NCI-H2081 treated with DMSO at 0.1 percent for 48 hours (cell line): ENCODE results near the gene ACAP2.
"Not testable (repeated sequence)": the region's sequence is repeated elsewhere in the genome, so short reads cannot be mapped to it uniquely, and the experiment has no call there.

Experiments used
- DNase-seq: peaks from one replicate; lab custom pipeline; 2025; lab: John Stamatoyannopoulos, UW

ACAP2 gene

DNA sequence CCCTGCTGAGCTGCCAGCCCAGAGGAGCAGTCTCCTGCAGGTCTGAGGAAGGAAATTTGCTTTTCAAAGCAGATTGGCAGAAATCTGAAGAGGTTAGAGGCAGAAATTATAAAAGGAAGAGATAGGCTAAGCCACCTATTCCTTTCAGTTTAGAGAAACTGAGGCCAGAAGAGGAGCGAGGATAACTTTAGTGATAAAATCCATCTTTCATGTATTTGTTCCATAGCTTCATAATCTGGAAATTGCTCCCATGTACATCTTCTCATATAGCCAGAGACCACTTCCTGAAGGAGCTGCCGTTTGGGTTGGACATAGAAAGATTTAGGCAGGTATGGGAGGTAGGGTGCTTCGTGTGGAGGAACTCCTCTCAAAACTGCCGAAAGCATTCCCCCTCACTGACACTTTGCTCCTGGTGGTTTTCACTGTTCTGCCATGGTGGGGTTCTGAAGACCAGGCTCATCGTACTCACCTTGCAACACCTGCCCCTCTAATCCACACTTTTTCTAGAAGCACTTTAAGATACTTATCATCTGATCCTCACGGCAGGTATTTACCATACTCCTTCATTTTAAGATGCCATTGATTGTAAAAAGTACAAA is 670 bp upstream of the ACAP2 start:
- DNase-seq: no peak

DNA sequence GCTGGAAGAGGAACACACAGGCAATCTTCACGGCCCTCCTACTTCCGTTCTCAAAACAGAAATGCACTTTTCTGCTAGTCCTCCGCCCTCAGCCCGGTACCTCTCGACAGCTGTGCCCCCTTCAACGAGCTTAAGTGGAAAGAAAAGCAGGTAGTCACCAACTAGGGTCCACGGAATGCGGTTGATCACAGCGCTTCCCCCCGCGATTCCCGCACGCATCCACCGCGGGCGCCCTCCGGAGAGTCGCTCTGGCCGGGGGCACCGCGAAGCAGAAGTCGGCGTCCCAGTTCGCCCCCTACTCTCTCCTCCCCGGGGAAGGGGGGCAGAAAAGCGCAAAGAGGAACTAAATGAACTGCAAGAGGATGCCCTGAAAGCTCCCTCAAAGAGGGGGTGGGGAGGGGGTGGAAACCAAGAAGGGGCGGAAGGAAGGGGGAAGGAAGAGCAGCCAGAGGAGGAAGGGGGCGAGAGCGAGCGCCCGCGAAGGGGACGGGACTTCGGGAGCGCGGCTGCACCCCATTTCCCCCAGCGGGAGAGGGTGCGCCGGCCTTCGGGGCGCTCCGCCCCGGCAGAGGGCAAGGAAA is 738 bp downstream of the ACAP2 start:
- DNase-seq: no peak

DNA sequence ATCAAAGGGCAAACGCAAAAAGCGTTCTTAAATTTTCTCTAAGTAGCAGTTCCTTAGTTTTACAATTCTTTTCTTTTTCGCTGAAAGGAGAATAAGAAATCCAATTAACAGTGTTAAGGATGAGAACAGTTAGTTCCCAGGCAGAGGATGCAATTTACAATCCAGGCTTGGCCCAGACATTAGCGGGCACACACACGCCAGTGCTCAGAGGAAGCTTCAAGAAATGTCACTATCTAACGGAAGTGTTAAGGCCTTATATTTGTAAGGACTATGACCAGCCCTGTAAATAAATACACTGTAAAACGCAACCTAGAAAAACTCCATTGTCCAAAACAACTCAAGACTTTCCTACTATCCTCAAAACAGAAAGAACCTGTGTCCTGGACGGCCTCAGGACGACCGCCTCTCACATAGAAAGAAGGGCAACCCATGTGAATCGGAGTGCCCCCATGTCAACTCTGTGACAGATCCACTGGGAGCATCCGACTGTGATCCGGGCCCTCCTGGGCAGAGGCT is 1.3 kb downstream of the ACAP2 start:
- no peak for DNase-seq

DNA sequence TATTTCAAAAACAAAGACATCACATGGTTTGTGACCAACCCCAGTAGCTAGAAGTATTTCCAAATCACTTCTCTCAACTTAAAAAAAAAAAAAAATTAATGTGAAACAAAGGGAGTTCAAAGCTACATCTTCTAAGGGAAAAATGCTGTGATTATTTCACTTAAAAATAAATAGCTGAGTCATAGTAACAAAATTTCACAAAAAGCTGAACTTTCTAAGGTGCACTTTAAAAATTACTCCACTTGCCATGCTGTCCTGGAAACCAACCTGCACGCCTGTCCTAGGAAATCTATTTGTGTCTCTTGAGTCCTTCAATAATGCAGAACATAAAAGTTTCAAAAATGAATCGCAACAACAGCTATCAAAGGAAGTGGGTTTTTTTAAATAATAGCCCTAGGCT is 1.8 kb downstream of the ACAP2 start:
- DNase-seq: no peak

DNA sequence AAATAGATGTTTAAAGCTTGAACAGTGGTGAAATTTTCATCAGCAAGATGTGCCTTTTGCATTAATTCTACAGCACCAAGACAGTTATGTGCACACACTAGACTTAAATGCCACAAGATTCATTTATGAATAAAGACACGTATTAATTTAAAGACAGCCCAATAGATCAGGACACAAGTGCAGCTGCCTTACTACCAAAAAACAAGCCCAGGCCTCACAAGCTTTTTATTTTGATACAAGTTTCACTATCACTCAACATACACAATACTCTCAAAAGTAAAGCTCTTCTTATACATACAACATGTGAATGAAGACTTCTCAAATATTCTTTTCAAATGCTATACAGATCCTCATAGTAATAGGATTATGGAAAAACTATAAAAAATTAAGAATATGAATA is 2.4 kb downstream of the ACAP2 start:
- no peak for DNase-seq

DNA sequence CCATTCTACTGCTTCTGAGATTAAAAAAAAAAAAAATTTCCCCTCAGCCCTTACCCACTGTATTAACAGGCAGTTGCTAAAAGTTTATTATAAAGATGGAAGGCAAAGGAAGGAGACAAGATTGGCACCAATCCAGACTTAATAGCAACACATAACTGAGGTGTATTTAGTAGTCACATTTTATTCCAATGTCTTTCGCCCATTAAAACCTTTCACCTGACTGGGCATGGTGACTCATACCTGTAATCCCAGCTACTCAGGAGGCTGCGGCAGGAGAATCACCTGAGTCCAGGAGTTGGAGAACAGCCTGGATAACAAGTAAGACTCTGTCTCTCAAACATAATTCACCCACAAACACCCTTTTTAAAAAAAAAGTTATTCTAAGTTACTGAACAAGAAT is 4.4 kb downstream of the ACAP2 start:
- DNase-seq: no peak

DNA sequence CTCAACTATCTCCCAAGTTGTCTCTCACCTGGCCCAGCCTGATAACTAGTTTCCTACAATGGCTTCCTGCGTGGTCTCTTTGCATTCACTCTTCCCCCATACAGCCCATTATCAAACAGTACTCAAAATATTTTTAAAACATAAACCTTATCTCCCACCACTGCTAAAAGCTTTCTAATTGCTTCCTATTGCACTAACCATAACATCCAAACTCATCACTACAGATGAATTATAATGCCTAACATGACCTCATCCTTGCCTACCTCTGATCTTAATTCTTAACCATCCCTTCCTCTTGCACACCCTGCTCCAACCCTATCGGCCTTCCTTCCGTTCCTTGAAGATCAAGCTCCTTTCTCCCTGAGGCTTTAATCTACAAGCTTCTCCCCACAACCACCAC is 17.0 kb downstream of the ACAP2 start:
- DNase-seq: no peak

DNA sequence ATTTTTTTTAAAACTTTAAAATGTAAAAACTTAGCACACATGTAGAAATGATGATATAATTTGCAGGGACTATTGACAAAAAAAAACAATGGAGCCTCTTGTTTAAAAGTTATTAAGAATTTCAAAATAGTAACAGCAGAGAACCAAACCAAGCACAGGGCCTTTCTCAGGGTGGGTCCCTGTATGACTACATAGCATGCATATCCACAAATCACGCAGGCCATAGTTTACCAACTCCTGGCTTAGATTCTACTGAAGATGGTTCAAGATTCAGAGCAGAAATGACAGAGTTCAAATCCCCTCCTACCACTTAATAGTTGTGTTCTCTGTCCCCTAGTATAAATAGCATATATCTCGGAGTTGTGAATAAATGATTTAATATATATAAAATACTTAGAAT is 19.0 kb downstream of the ACAP2 start:
- no peak for DNase-seq

DNA sequence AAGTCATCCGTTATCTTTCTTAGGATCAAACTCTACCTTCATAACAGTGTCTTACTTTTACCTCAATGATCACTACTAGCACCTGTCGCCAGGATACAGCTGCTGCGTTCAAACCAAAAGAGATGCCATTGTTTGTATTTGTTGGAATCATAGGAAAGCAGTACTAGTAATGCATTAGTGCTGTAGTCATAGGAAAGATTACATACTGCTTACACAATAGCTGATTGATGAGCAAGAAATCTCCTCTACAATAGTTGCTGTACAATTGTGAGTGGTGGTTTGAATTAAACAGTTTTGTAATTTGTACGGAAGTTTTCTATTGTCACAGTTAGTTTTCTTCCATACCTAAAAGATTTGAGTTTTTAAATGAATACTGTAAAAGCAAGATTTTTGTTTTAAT is 21.4 kb downstream of the ACAP2 start:
- no peak for DNase-seq

DNA sequence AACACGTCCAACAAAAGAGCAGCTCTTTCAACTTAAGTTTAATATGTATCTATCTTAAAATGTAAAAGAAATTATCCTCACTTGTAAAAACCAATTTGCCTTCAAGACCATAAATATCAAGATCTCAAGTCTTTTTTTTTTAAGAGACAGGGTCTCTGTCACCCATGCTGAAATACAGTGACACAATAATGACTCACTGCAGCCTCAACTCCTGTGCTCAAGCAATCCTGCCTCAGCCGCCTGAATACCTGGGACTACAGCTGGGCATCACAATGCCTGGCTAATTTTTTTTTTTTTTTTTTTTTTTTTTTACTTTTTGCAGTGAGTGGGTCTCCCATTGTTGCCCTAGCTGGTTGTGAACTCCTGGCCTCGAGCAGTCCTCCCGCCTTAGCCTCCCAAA is 26.0 kb downstream of the ACAP2 start:
- DNase-seq: no peak

DNA sequence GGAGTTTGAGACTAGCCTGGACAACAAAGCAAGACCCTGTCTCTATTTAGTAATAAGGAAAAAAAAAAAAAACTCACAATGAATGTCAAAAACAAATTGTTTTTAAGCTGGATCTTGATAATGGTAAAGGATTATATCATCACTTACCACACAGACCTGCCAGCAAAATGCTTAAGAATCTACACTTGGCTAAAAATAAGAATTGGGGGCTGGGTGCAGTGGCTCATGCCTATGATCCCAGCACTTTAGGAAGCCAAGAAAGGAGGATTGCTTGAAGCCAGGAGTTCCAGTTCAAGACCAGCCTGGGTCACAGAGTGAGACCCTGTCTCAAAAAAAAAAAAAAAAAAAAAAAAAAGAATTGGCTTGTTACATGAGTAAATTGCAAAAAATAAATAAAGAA is 31.0 kb downstream of the ACAP2 start:
- no peak for DNase-seq

DNA sequence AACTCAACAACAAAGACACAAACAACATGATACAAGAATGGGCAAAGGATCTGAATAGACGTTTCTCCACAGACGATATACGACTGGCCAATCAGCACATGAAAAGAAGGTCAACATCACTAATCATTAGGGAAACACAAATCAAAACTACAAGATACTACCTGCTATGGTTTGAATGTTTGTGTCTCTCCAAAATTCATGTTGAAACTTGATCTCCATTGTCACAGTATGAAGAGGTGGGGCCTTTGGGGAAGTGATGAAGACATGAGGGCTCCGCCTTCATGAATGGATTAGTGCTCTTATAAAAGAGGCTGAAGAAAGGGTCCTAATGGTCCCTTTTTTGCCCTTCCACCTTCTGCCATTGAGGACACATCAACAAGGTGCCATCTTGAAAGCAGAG is 32.3 kb downstream of the ACAP2 start:
- no peak for DNase-seq

DNA sequence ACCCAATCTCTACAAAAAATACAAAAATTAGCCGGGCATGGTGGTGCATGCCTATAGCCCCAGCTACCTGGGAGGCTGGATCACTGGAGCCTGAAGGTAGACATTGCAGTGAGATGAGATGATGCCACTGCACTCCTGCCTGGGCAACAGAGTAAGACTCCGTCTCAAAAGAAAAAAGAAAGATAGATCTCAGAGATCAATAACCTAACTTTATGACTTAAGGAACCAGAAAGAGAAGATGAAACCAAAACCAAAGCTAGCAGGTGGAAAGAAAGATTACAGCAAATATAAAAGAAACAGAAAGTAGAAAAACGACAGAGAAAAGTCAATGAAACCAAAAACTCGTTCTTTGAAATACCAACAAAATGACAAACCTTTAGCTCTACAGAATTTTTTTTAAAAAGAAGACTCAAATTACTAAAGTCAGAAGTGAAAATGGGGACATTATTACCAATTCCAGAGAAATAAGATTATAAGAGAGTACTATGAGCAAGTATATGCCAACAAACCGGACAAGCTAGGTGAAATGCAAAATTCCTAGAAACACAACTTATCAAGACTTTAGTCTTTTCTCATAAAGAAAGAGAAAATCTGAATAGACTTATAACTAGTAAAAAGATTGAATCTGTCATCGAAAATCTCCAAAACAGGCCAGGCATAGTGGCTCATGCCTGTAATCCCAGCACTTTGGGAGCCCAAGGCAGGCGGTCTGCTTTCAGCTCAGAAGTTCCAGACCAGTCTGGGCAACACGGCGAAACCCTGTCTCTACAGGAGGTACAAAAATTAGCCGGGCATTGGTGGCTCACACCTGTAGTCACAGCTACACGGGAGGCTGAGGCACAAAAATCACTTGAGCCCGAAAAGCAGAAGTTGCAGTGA is 35.0 kb downstream of the ACAP2 start:
- DNase-seq: no peak

DNA sequence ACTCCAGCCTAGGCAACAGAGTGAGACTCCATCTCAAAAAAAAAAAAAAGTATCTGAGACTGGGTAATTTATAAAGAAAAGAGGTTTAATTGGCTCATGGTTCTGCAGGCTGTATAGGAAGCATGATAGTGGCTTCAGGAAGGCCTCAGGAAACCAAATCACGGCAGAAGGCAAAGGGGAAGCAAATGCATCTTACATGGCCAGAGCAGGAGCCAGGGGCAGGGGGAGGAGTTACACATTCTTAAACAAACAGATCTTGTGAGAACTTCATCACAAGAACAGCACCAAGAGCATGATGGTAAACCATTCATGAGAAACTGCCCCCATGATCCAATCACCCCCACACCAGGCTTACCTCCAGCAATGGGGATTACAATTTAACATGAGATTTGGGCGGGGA is 37.2 kb downstream of the ACAP2 start:
- DNase-seq: no peak

DNA sequence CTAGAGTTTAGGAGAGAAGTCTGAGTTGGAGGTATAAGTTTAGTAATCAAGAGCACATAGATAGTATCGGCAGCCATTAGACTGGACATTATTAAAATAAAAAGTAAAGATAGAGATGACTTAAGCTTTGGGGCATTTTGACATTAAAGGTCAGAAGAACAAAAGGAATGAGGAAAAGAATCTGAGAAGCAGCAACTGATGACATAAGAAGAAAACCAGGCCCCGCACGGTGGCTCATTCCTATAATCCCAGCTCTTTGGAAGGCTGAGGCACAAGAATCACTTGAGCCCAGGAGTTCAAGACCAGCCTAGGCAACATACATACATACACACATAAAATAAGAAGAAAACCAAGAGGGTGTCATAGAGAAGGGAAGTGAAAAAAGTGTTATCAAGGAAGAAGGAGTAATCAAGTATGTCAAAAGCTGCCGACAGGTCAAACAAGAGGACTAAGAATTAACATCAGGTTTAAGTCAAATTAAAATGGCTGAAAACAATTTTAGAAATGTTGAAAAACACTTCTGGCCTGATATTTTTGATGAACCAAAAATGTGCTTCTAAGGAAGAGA is 38.9 kb downstream of the ACAP2 start:
- DNase-seq: no peak

DNA sequence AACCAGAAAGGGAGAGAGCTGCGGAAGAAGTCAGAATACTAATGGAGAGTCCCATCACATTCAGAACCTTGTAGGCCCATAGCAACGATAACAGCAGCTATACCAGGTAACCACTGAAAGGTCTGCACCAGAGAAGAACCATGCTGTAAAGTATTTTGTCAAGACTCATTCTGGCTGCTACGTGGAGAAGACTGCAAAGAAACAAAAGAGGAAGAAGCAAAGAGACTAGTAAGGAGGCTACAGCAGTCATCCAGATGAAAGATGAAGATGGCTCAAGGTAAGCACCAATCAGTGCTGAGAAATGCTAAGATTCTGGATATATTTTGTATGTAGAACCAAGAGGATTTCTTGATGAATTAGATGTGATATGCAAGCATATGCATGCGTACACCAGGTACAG is 39.6 kb downstream of the ACAP2 start:
- no peak for DNase-seq

DNA sequence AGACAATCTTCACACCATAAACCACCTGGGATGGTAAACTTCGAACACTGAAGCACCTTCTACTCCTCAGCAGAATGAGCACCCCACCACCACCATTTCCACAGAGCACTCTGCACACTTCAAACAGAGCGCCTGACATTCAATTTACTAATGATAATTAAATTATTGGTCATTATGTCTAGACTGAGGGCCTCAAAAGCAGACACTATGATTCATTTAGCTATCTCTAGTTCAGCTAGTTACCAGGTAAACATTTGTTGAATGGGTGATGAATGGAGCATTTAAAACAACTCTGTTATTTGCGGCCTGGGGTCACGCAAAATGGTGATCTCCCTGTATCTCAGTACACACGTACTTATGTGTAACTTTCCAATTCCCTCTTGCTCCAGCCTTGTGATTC is 40.9 kb downstream of the ACAP2 start:
- peak; percentile 26 for DNase-seq

DNA sequence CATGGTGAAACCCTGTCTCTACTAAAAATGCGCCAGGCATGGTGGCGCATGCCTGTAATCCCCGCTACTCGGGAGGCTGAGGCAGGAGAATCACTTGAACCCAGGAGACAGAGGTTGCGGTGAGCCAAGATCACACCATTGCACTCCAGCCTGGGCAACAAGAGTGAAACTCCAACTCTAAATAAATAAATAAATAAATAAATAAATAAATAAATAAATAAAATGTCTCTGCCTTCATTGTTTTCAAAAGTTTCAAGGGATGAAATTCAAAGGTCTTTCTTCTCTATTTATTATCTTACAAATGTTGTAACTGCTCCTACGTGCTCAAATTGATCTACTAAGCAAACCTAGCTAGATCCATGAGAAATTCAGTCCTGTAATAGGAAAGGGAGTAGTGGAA is 44.4 kb downstream of the ACAP2 start:
- not testable (repeated sequence) for DNase-seq

DNA sequence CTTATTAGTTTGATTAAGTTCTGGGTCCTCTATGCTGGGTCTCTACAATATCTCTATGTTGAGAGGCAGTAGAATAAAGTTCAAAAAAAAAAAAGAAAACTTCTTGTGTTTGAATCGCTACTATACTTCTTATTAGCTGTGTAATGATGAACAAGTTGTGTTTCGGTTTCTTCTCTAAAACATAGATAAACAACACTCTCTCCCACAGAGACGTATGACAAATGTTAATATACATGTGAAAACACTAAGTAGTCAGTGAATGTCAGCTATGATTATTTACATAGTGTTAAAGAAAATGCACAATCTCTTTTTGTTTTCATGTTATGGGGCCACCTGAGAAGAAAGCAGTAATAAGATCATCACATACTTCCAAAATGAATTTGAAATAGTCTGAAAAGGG is 45.3 kb downstream of the ACAP2 start:
- no peak for DNase-seq

DNA sequence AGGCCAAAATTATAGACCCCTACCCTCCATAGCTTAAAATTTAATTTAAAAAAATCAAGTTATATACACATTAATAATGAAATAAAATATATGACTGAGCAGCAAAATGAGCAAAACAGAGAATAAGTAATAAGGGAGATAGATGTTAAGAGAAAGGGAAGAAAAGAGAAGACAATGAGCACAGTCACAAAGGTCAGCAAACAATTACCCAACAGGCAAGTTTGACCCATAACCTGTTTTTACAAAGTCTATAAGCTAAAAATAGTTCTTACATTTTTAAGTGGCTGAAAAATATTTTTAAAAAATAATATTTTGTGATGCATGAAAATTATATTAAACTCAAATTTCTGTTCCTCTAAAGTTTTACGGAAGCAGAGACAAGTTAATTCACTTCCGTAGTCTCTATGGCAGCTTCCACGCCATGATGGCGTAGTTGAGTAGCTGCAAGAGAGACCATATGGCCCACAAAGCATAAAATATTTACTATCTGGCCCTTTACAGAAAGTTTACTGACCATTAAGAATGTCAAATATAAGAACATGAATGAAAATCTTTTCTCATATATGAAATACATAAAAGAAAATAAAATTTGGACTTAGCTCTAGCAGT is 47.5 kb downstream of the ACAP2 start:
- DNase-seq: no peak

DNA sequence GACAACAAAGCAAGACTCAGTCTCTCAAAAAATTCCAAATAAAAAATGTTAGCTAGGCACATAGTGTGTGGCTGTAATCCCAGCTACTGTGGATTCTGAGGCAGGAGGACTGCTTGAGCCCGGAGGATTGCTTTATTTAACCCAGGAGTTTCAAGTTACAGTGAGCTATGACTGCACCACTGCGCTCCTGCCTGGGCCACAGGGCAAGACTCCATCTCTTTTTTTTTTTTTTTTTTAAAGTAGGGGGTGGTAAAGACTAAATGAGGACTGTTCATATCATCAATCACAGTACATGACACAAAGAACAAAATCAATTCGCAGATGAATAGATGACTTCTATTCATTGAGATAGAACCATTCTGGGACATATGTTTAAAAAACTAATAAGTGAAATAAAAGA is 48.1 kb downstream of the ACAP2 start:
- no peak for DNase-seq

DNA sequence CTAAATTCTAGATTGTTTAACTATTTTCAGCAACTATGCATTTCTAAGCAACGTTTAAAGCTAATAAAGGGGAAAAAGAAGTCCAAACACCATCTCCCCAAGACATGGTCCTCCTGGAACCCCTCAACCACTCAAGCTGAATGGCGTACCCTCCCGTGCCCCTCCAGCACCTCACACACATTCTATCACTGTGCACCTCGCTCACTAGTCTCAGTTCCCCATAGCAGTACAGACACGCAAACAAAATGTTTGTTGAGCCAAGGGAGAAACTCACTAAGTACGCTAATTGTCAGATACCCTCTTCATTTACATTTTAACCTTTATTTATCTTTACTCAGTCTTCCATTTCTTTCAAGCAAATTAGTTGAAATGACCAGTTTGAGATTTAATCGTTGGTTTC is 48.8 kb downstream of the ACAP2 start:
- DNase-seq: no peak

DNA sequence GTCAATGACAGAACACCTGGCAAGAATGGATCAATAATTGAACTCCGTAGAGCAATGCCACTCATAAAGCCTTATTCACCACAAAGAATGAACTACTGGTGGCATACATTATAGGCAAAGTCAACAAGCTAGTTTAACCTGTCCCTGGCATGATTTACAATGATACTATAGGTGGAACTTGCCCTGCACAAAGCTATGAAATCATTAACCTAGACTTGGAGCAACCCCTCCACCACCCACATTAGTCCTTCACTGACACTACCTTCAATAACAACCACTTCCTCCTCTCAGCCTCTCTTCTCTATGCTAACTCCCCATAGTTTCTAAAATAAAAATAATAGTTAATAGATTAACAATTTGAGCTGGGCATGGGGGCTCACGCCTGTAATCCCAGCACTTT is 54.4 kb downstream of the ACAP2 start:
- DNase-seq: no peak
